ENCODE results near the gene LZTR1.

The LZTR1 gene

DNA sequence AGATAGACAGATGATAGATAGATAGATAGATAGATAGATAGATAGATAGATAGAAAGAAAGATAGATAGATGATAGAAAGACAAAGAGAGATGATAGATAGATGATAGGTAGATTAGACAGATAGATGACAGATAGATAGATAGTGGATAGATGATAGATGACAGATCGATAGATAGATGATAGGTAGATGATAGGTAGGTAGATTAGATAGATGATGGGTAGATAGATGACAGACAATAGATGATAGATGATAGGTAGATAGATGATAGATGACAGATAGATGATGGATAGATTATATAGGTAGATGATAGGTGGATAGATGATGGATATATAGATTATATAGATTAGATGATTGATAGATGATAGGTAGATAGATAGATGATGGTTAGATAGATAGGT lies 4.3 kb downstream of the LZTR1 start:
- H3K4me1 ChIP-seq (ENCODE audit: insufficient read depth, low read length) = peaks cover 22% of the 10 kb centered on the region
- no peaks in the 10 kb centered on the region for H4K20me1 ChIP-seq (ENCODE audit: insufficient read depth, low read length)
- H2AFZ ChIP-seq (ENCODE audit: low read depth, low read length) = no peak overlapping the region
- peaks cover 28% of the 10 kb centered on the region for H3K79me2 ChIP-seq (ENCODE audit: insufficient read depth, low read length)
- no peaks in the 10 kb centered on the region for H3K9me3 ChIP-seq (ENCODE audit: insufficient read depth, low read length, severe bottlenecking)
- no peak for DNase-seq
- H3K4me2 ChIP-seq (ENCODE audit: insufficient read depth, low read length) = no peak overlapping the region
- no peak overlapping the region for H3K27ac ChIP-seq (ENCODE audit: low read length)
- no peak overlapping the region for H3K4me3 ChIP-seq (ENCODE audit: low read depth in 1 of 2, low read length in 2 of 2)
- H3K36me3 ChIP-seq (ENCODE audit: insufficient read depth, low read length) = peaks cover 60% of the 10 kb centered on the region
- ATAC-seq (ENCODE audit: insufficient read depth, low read depth) = no peak
- TF ChIP-seq EZH2 (IDR thresholded peaks at IDR 0.05; ENCODE audit: borderline replicate concordance, low read depth, low read length, severe bottlenecking) = no peak
- TF ChIP-seq, protein P1, sequence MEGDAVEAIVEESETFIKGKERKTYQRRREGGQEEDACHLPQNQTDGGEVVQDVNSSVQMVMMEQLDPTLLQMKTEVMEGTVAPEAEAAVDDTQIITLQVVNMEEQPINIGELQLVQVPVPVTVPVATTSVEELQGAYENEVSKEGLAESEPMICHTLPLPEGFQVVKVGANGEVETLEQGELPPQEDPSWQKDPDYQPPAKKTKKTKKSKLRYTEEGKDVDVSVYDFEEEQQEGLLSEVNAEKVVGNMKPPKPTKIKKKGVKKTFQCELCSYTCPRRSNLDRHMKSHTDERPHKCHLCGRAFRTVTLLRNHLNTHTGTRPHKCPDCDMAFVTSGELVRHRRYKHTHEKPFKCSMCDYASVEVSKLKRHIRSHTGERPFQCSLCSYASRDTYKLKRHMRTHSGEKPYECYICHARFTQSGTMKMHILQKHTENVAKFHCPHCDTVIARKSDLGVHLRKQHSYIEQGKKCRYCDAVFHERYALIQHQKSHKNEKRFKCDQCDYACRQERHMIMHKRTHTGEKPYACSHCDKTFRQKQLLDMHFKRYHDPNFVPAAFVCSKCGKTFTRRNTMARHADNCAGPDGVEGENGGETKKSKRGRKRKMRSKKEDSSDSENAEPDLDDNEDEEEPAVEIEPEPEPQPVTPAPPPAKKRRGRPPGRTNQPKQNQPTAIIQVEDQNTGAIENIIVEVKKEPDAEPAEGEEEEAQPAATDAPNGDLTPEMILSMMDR (IDR thresholded peaks at IDR 0.05; ENCODE audit: borderline replicate concordance, extremely low read depth, low read length, poor library complexity, severe bottlenecking) = no peak
- H3K27me3 ChIP-seq (ENCODE audit: insufficient read depth, low read length, poor library complexity) = no peaks in the 10 kb centered on the region
- H3K9ac ChIP-seq (ENCODE audit: low read depth, low read length) = no peak overlapping the region

- Histone ChIP-seq H3K4me1 (ENCODE audit: insufficient read depth, low read length) (peaks cover 17% of the 10 kb centered on the region), H2AFZ (ENCODE audit: low read depth, low read length) (no peak overlapping the region), H3K9ac (ENCODE audit: low read depth, low read length) (no peak overlapping the region), H3K27me3 (ENCODE audit: insufficient read depth, low read length, poor library complexity) (no peaks in the 10 kb centered on the region), H3K79me2 (ENCODE audit: insufficient read depth, low read length) (peaks cover 18% of the 10 kb centered on the region), H3K9me3 (ENCODE audit: insufficient read depth, low read length, severe bottlenecking) (no peaks in the 10 kb centered on the region), H3K4me3 (ENCODE audit: low read depth in 1 of 2, low read length in 2 of 2) (no peak overlapping the region), H4K20me1 (ENCODE audit: insufficient read depth, low read length) (no peaks in the 10 kb centered on the region), H3K4me2 (ENCODE audit: insufficient read depth, low read length) (no peak overlapping the region), H3K27ac (ENCODE audit: low read length) (no peak overlapping the region), H3K36me3 (ENCODE audit: insufficient read depth, low read length) (peaks cover 70% of the 10 kb centered on the region)
- TF ChIP-seq, protein P1 (IDR thresholded peaks at IDR 0.05; ENCODE audit: borderline replicate concordance, extremely low read depth, low read length, poor library complexity, severe bottlenecking) = no peak
- no peak for TF ChIP-seq EZH2 (IDR thresholded peaks at IDR 0.05; ENCODE audit: borderline replicate concordance, low read depth, low read length, severe bottlenecking)
- no peak for ATAC-seq (ENCODE audit: insufficient read depth, low read depth)
- no peak for DNase-seq
These were observed 5.3 kb downstream of the LZTR1 start for GRCh38 chr22:20987375-20987774.

DNA sequence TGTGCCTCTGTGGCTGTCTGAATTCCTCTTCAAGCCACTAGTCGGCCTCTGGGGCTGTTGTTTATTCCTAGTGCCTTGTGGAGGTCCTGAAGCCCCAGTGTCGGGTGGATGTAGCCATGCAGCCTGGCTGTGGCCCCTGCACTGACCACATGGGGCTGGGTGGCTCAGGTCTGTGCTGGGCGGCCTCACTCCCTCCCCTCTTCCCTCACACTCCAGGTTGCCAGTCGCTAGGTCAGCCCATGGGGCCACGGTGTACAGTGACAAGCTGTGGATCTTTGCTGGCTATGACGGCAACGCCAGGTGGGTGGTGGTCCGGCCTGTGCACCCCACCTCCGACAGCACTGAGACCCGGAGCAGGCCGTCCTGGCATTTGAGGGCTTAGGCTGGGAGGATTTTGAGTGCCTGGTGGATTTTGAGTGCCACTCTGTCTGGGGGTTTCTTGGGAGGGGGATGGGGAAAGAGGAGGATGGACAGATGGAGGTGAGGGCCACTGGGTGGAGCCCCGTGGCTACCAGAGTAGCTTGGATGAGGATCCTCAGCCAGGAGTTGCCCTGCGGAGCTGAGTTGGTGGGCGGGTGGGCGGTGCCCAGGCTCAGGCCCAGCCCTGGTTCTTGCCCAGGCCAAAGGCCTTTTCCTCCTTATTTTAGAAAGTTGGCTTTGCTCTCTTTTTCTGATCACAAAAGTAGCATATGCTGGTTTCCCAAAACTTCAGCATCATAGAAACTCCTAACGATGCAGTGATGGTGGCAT lies 6.7 kb downstream of the LZTR1 start:
- no peak for ATAC-seq (ENCODE audit: insufficient read depth, low read depth)
- no peaks in the 10 kb centered on the region for H3K9me3 ChIP-seq (ENCODE audit: insufficient read depth, low read length, severe bottlenecking)
- H3K4me1 ChIP-seq (ENCODE audit: insufficient read depth, low read length) = peaks cover 3% of the 10 kb centered on the region
- H3K27me3 ChIP-seq (ENCODE audit: insufficient read depth, low read length, poor library complexity) = no peaks in the 10 kb centered on the region
- DNase-seq = no peak
- no peak for TF ChIP-seq EZH2 (IDR thresholded peaks at IDR 0.05; ENCODE audit: borderline replicate concordance, low read depth, low read length, severe bottlenecking)
- TF ChIP-seq, protein P1 (IDR thresholded peaks at IDR 0.05; ENCODE audit: borderline replicate concordance, extremely low read depth, low read length, poor library complexity, severe bottlenecking) = no peak
- no peak overlapping the region for H3K4me2 ChIP-seq (ENCODE audit: insufficient read depth, low read length)
- no peak overlapping the region for H3K4me3 ChIP-seq (ENCODE audit: low read depth in 1 of 2, low read length in 2 of 2)
- H3K36me3 ChIP-seq (ENCODE audit: insufficient read depth, low read length) = peaks cover 78% of the 10 kb centered on the region
- no peak overlapping the region for H3K9ac ChIP-seq (ENCODE audit: low read depth, low read length)
- no peak overlapping the region for H2AFZ ChIP-seq (ENCODE audit: low read depth, low read length)
- no peak overlapping the region for H3K27ac ChIP-seq (ENCODE audit: low read length)
- peaks cover 5% of the 10 kb centered on the region; the same call in 1 of the 2 replicates for H3K79me2 ChIP-seq (ENCODE audit: insufficient read depth, low read length)
- H4K20me1 ChIP-seq (ENCODE audit: insufficient read depth, low read length) = no peaks in the 10 kb centered on the region

All from DND-41 (cell line).